Effector memory CD8-positive, alpha-beta T cell (primary cell): ENCODE measurements around the gene CRNKL1.

ENCODE experiments used
- ATAC-seq: fragments of 150-1000 bp; cut with Tn5 transposase; replicated peaks from 2 replicates; pipeline ENCODE4 v1.10.0; 2021; ENCODE audit warnings: mild to moderate bottlenecking, moderate library complexity
- DNase-seq, 3 experiments: peaks; one replicate each; pipeline ENCODE4 v3.0.0; 2021
- H3K27ac Mint-ChIP-seq, 2 donors: one replicate each; pipeline ENCODE4 v1.8.0; 2022; ENCODE audit warnings: mild to moderate bottlenecking in 2 of 2, mixed read lengths in 2 of 2, moderate library complexity in 2 of 2
- H3K27me3 Mint-ChIP-seq, 2 donors: one replicate each; pipeline ENCODE4 v1.8.0; 2022; ENCODE audit warnings: mixed read lengths in 2 of 2
- H3K36me3 Mint-ChIP-seq: one replicate; pipeline ENCODE4 v1.8.0; 2022; ENCODE audit warnings: mild to moderate bottlenecking, moderate library complexity, mixed read lengths; ENCODE audit not compliant: insufficient read depth
- H3K4me1 Mint-ChIP-seq, 2 donors: one replicate each; pipeline ENCODE4 v1.8.0; 2022; ENCODE audit warnings: low read depth in 2 of 2, mixed read lengths in 2 of 2
- H3K4me3 Mint-ChIP-seq, 2 donors: one replicate each; pipeline ENCODE4 v1.8.0; 2022; ENCODE audit warnings: mild to moderate bottlenecking in 2 of 2, mixed read lengths in 2 of 2, moderate library complexity in 2 of 2
- H3K9me3 Mint-ChIP-seq, 2 donors: one replicate each; pipeline ENCODE4 v1.8.0; 2022; ENCODE audit warnings: mixed read lengths in 2 of 2

The CRNKL1 gene

DNA sequence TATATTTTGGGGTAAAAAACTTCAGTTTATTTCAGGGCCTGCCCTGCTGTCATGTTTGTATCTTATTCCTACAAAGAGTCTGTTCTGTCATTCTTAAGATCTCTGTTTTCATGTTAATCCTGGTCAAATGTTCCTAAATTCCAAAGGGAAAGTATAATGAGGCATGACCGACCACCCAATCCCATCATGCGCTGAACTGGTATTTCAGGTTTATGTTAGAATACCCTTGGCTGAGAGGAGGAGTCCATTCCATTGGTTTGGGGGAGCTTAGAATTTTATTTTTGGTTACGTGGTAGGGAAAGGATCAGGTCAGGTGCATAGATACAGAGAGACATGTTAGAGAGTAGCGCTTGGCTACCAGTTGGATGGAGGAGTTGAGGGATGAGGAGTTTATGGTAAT is 25.8 kb upstream of the CRNKL1 start:
- no peak overlapping the region for H3K27ac Mint-ChIP-seq
- no peaks in the 10 kb centered on the region for H3K9me3 Mint-ChIP-seq
- H3K27me3 Mint-ChIP-seq = peaks cover 12 to 15% of the 10 kb centered on the region in 2 donors
- H3K4me1 Mint-ChIP-seq = no peaks in the 10 kb centered on the region
- DNase-seq (no peak), ATAC-seq (no peak)
- no peak overlapping the region for H3K4me3 Mint-ChIP-seq
- no peaks in the 10 kb centered on the region for H3K36me3 Mint-ChIP-seq

DNA sequence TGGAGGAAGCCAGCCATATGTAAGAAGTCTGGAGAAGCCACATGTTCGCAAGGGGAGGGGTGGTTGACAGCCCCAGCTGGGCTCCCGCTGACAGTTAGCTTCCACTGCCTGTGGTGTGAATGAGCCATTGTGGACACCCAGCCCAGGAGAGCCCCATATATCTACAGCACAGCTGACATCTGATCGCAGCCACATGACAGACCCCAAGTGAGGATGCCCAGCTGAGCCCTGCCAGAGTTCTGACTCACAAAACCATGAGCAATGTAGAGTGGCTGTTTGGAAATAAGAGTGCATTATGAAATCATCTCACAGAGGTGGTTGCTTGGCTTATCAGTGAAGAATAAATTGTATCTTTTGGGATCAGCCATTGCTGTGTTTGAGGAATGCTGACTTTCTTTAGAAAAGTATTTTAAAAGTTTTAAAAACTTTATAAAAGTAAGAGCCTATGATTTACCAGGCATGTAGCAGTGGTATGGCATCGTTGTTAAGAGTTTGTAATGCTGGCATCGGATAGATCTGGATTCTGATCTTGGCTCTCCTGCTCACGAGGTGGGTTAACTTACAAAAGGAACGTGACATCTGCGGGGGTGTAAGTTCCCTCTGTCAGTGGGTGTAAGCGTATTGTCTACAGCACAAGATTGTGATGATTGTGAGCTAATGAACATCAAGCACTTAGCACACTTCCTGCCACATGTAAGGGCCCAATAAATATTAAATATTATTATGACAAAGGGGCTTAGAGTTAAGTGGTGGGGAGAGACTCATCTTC is 24.2 kb upstream of the CRNKL1 start:
- H3K36me3 Mint-ChIP-seq = no peaks in the 10 kb centered on the region
- H3K27me3 Mint-ChIP-seq = peaks cover 13 to 17% of the 10 kb centered on the region in 2 donors
- no peak overlapping the region for H3K4me3 Mint-ChIP-seq
- H3K4me1 Mint-ChIP-seq = no peaks in the 10 kb centered on the region
- H3K27ac Mint-ChIP-seq = no peak overlapping the region
- ATAC-seq (no peak), DNase-seq (no peak)
- no peaks in the 10 kb centered on the region for H3K9me3 Mint-ChIP-seq

DNA sequence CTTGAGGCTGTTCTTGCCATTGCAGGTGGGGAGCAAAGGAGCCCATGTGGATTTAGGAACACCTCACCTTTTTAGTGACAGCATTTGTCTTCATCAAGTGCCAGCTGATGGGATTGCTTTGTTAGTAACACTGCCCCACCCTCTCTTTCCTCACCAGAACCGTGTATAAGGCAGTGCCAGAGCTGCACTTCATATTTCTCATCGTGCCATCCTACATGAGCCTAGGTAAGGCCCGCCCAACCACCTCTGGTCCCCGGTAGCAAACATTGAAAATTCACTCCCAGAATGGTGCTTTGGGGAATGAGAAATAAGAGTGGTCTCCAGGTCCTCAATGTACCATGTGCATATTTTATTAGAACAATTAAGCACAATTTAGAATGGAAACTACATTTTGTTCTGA is 22.8 kb upstream of the CRNKL1 start:
- ATAC-seq (no peak), DNase-seq (no peak)
- Mint-ChIP-seq H3K4me3 (no peak overlapping the region), H3K27me3 (peaks cover 13 to 17% of the 10 kb centered on the region in 2 donors), H3K4me1 (no peaks in the 10 kb centered on the region), H3K27ac (no peak overlapping the region), H3K36me3 (no peaks in the 10 kb centered on the region), H3K9me3 (no peaks in the 10 kb centered on the region)

DNA sequence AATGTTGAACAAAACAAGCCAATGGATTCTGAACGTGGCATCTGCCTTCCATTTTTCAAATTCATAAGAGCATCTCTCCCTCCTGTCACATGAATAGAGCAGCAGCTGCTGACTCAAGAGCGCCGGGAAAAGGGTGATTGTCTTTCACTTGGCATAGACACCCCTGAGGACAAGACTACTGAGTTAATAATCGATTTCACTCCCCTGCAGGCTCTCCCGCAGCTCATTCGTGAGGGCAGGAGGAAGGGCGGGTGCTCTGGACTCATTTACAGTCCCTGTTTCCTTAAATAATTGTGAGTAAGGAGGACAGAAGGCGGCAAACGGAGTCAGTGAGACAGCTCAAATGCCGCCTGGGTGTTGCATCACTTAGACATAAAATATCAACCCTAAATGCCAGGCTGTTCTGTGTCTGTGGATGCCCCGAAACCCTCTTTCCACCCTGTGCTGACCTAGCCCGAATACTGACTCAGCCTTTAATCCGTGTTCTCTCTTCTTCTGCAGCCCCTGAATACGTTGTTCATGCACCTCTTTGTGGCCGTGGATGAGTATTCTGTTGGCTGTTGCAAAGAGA is 21.6 kb upstream of the CRNKL1 start:
- Mint-ChIP-seq H3K4me1 (no peaks in the 10 kb centered on the region), H3K27ac (no peak overlapping the region), H3K9me3 (no peaks in the 10 kb centered on the region), H3K36me3 (no peaks in the 10 kb centered on the region), H3K4me3 (no peak overlapping the region), H3K27me3 (peaks cover 13 to 18% of the 10 kb centered on the region in 2 donors)
- DNase-seq = no peak
- ATAC-seq = no peak

DNA sequence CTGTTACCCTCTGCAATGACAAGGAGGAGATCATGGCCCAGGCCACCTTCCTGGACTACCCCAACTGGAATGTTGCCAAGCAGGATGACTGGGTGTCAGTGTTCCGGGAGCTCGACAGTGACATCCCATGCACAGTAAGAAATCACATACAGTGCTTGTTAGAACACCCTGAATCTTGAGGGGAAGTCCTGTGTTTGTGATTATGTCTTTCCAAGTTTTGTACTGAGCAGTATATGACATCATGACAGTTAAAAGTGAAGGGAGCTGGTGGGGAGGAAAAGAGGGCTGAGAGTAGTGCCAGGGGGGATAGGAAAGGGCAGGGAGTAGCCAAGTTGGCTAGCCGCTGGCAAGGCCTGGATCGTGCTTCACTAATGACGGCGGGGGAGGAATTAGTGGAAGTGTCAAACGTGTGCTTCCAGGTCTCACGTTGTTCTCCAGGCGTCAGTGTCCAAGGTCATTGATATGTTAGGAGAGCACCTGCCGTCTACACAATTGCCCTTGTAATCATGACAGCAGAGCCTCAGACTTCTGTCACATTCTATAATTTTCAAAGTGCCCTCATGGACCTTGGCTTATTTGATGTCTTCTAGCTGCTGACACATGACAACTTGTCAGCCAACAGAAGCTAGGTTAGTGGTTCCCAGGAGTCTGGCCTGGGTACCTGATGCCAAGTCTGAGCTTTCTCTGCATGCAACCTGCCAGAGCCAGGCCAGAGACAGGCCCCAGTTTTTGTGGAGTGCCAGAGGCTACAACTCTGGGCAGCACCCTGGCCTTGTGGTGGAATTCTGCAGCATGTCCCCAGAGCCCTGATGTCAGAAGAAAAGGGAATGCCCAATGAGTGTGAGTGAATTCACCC is 18.8 kb upstream of the CRNKL1 start:
- no peak for DNase-seq
- H3K9me3 Mint-ChIP-seq = no peaks in the 10 kb centered on the region
- H3K27ac Mint-ChIP-seq = no peak overlapping the region
- peaks cover 5 to 29% of the 10 kb centered on the region in 2 donors for H3K27me3 Mint-ChIP-seq
- no peaks in the 10 kb centered on the region for H3K36me3 Mint-ChIP-seq
- no peak overlapping the region for H3K4me3 Mint-ChIP-seq
- no peak for ATAC-seq
- no peaks in the 10 kb centered on the region for H3K4me1 Mint-ChIP-seq

DNA sequence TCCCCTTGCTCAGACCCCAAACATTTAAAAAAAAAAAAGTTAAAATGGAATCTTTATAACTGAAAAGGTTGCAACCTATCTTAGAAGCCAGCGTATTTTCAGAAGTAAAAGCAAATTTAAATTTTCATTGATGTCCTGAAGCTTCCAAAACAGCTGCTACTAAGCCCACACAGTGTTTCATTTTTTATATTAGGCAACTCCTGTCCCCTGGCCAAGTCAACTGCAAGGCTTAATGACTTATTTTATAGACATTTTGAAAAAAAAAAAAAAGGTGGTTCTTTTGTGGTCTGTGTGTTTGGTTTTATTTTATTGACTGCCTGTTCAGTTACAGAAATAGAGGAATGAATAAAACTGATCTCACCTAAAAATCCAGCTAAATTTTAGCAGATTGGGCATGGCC is 13.1 kb upstream of the CRNKL1 start:
- Mint-ChIP-seq H3K4me3 (no peak overlapping the region), H3K27me3 (peaks cover 12 to 44% of the 10 kb centered on the region in 2 donors), H3K9me3 (no peaks in the 10 kb centered on the region), H3K4me1 (no peaks in the 10 kb centered on the region), H3K36me3 (no peaks in the 10 kb centered on the region), H3K27ac (no peak overlapping the region)
- DNase-seq (no peak), ATAC-seq (no peak)

DNA sequence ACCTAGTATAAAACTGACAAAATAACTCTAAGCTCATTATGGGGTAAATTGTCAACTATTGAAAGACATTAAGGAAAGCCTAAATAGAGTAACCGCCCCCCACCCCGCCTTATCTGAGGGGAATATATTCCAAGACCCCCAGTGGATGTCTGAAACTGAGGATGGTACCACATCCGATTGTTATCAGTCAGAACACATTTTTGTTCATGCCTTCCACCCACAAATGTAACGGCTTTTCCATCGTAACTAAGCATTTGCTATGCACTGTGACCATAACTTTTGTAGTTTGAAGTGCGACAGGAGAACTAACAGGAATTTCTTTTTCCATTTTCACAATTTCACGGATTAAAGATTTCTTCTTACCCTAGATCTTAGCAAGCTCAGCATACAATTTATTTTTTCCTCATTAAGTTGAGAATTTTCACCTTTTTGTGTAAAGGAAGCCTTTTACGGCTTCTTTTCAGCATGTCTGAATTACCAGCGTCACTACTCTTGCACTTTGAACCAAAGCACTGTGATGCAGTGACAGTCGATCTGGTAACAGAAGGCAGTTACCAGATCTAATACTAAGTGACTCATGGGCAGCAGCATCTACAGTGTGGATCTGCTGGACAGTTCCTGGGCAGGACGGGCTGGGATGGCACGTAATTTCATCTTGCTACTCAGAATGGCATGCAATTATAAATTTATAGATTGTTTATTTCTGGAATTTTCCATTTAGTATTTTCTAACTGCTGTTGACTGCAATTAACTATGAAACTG is 11.9 kb upstream of the CRNKL1 start:
- H3K9me3 Mint-ChIP-seq = no peaks in the 10 kb centered on the region
- no peak for DNase-seq
- no peak for ATAC-seq
- H3K27ac Mint-ChIP-seq = no peak overlapping the region
- H3K27me3 Mint-ChIP-seq = peaks cover 12 to 44% of the 10 kb centered on the region in 2 donors
- no peak overlapping the region for H3K4me3 Mint-ChIP-seq
- no peaks in the 10 kb centered on the region for H3K4me1 Mint-ChIP-seq
- no peaks in the 10 kb centered on the region for H3K36me3 Mint-ChIP-seq

DNA sequence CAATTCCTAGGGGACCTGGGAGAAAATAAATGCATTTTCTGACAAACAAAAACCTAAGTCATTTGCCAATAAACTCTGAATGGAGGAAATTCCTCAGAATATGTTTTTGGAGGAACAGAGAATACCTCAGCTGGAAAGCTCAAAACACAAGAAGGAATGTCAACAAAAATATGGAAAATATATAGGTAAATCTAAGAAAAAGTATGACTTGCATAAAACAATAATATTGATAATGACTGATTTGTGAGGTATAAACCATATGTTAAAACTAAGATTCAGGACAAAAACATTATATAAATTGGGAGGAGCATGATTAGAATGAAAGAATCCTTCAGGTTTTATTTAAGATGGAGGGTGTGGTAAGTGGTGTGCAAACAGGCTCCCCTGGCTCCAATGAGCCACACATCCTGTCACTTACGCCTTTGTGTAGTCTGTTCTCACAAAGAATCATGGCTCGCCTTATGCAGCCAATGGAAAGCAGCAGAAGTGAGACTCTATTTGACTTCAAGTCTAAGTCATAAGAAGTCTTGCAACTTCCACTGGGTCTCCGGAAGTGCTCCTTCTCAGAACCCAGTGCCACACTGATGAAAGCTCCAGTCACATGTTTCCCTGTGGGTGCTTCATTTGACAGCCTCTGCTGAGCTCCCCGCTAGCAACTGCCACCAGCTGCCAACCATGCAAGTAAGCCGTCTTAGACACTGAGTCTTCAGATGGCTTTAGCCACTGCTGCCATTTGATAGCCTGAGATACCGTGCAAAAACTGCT is 8.2 kb upstream of the CRNKL1 start:
- H3K27me3 Mint-ChIP-seq = peaks cover 12 to 34% of the 10 kb centered on the region in 2 donors
- no peak for DNase-seq
- H3K4me1 Mint-ChIP-seq = no peaks in the 10 kb centered on the region
- no peak overlapping the region for H3K27ac Mint-ChIP-seq
- H3K9me3 Mint-ChIP-seq = no peaks in the 10 kb centered on the region
- no peak overlapping the region for H3K4me3 Mint-ChIP-seq
- no peaks in the 10 kb centered on the region for H3K36me3 Mint-ChIP-seq
- no peak for ATAC-seq

DNA sequence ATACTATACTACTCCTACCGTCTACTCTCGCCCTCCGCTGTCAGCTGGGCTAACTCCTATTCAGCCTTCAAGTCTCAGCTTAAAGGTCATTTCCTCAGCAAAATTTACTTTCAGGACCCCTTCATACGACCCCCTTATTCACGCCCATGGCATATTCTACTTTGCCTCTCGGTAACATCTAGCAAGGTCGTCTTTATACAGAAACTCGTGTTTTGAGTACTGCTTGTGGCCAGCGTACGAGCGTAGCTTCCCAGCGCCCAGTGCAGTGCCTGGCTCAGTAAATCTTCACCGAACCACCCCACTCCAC is 546 bp downstream of the CRNKL1 start:
- peak overlapping the region; percentile 96 to 98 for H3K27ac Mint-ChIP-seq
- DNase-seq = no peak
- H3K36me3 Mint-ChIP-seq = peaks cover 52% of the 10 kb centered on the region
- H3K9me3 Mint-ChIP-seq = no peaks in the 10 kb centered on the region
- H3K4me3 Mint-ChIP-seq = peak overlapping the region; percentile 95 to 97
- peaks cover 15 to 19% of the 10 kb centered on the region in 2 donors for H3K4me1 Mint-ChIP-seq
- H3K27me3 Mint-ChIP-seq = peaks cover 0 to 8% of the 10 kb centered on the region in 2 donors
- ATAC-seq = peak; percentile 19

DNA sequence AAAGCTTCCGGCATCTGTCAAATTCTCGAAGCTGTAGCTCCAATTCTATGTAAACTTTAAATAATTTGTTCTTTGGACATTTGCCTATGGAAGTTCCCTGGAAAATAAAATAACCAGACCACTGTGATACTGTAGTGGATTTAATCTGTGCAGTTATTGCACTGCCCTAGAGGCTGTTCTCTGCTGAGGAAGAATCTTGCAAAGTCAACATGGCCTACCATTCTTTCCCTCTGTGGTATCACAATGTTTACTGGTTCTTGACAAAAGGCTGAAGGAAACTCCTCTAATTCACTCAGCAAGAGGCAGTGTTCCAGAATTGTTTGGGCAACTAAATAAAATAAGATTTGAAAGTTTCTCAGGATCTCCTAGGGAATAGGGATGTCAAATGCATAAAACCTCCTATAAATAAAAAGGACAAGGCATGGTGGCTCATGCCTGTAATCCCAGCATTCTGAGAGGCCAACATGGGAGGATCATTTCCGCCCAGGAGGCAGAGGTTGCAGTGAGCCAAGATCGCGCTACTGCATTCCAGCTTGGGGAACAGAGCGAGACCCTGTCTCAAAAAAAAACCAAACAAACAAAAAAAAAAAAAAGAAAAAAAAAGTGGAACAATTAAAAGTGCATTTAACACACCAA is 12.4 kb downstream of the CRNKL1 start:
- Mint-ChIP-seq H3K4me1 (peaks cover 5 to 11% of the 10 kb centered on the region in 2 donors), H3K9me3 (no peaks in the 10 kb centered on the region), H3K27me3 (no peaks in the 10 kb centered on the region), H3K36me3 (peaks cover 99% of the 10 kb centered on the region), H3K4me3 (no peak overlapping the region), H3K27ac (peak overlapping the region in 1 of 2 donors; percentile 41)
- DNase-seq (no peak), ATAC-seq (no peak)

DNA sequence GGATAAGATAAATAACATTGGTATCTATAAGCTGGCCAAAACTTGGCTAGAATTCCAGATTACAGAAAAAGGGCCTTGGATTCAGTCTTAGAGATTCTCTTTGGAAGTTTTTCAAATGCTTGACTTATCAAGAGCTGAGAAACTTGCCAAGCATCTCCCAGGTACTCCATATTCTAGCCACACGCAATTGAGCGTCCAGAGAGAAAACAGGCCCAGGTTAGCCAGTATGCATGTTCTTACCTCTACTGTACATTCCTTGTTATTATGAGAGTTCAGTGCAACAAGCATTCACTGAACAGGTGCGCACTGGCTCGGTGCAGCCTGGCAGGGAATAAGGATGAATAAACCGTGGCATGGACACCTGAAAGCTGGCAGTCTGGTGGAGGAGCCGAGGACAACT is 13.7 kb downstream of the CRNKL1 start:
- no peak overlapping the region for H3K4me3 Mint-ChIP-seq
- peaks cover 5% of the 10 kb centered on the region in 2 donors for H3K4me1 Mint-ChIP-seq
- no peaks in the 10 kb centered on the region for H3K9me3 Mint-ChIP-seq
- peak overlapping the region in 1 of 2 donors; percentile 15 for H3K27ac Mint-ChIP-seq
- H3K27me3 Mint-ChIP-seq = no peaks in the 10 kb centered on the region
- H3K36me3 Mint-ChIP-seq = peaks cover 95% of the 10 kb centered on the region
- no peak for DNase-seq
- no peak for ATAC-seq

DNA sequence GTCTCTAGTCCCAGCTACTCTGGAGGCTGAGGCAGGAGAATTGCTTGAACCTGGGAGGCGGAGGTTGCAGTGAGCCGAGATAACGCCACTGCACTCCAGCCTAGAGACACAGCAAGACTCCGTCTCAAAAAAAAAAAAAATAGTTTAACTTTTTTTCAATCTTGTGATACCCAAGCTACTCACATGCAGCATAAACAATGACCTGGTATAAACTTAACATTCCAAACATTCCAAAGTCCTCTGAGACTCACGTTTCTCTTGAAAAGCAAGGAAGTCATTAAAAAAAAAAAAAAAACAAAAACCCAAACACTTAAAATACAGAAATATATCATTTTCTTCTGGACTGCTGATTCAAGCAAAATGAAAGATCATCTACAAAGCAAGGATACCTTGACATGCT is 14.3 kb downstream of the CRNKL1 start:
- ATAC-seq = no peak
- Mint-ChIP-seq H3K36me3 (peaks cover 92% of the 10 kb centered on the region), H3K4me1 (peaks cover 5% of the 10 kb centered on the region in 2 donors), H3K9me3 (no peaks in the 10 kb centered on the region), H3K4me3 (no peak overlapping the region), H3K27ac (peak overlapping the region in 1 of 2 donors; percentile 15), H3K27me3 (no peaks in the 10 kb centered on the region)
- no peak for DNase-seq
